ENCODE results near the gene GPANK1. TPM values are rescaled to one million over a fixed set of nuclear protein-coding genes. Genes with fewer than 3 reads are reported as not detected.

GPANK1 gene
- total and polyA plus RNA-seq, 9 of the 15 experiments (the other 6 are each of a cell fraction or from before 2014, with no cell fraction given) = 32.2 to 111 (median 46.3) TPM

- 0 out of 2 replicates have a peak, but pooled peaks have one; percentile 5 for TF ChIP-seq ZNF384 (IDR thresholded peaks at IDR 0.05; ENCODE audit: low read depth, low read length)
- no peak for TF ChIP-seq CTCFL (IDR thresholded peaks at IDR 0.05; ENCODE audit: borderline replicate concordance, insufficient read depth, low read depth, low read length, poor library complexity, severe bottlenecking)
- no peak for TF ChIP-seq ZNF124 (CRISPR knock-in tag; IDR thresholded peaks at IDR 0.05)
- TF ChIP-seq ATF6 (CRISPR knock-in tag; IDR thresholded peaks at IDR 0.05) = peak; percentile 42; the same call in 1 of the 2 replicates
- peak; percentile 72 for TF ChIP-seq ZNF263 (CRISPR knock-in tag; IDR thresholded peaks at IDR 0.05; ENCODE audit: borderline replicate concordance)
- TF ChIP-seq TRIM24 (IDR thresholded peaks at IDR 0.05) = peak in 1 of 2 experiments; percentile 37; a peak in 2 of 4 replicates
- TF ChIP-seq ELF1 (tag; IDR thresholded peaks at IDR 0.05) = no peak
- TF ChIP-seq MXD1 (CRISPR knock-in tag; IDR thresholded peaks at IDR 0.05; ENCODE audit: borderline replicate concordance, poor library complexity, severe bottlenecking) = peak; percentile 45
- TF ChIP-seq YY1 (IDR thresholded peaks at IDR 0.05; ENCODE audit: borderline replicate concordance in 1 of 3, control insufficient read depth in 1 of 3, extremely low read depth in 1 of 3, insufficient read depth in 3 of 3, insufficient read length in 1 of 3, insufficient replicate concordance in 2 of 3, low read depth in 1 of 3, low read length in 2 of 3) = peak in 2 of 3 experiments; percentile 80 to 85
- TF ChIP-seq FIP1L1 (IDR thresholded peaks at IDR 0.05; ENCODE audit: low read depth, low read length, poor library complexity, severe bottlenecking) = peak; percentile 89
- no peak for TF ChIP-seq ZNF217 (CRISPR knock-in tag; IDR thresholded peaks at IDR 0.05)
- TF ChIP-seq NR0B1 (IDR thresholded peaks at IDR 0.05; ENCODE audit: partially characterized antibody) = no peak
- TF ChIP-seq HDAC2 (IDR thresholded peaks at IDR 0.05) = no peak
- peak; percentile 74 for TF ChIP-seq SMAD1 (IDR thresholded peaks at IDR 0.05; ENCODE audit: low read depth, low read length, partially characterized antibody)
- TF ChIP-seq GTF2F1 (IDR thresholded peaks at IDR 0.05; ENCODE audit: low read depth, low read length) = peak; percentile 84; the same call in 1 of the 2 replicates
- peak; percentile 84 to 86 for TF ChIP-seq NRF1 (conservative IDR thresholded peaks at IDR 0.05 in 1 of 2, IDR thresholded peaks at IDR 0.05 in 1 of 2)
- no peak for TF ChIP-seq KAT2B (IDR thresholded peaks at IDR 0.05; ENCODE audit: low read depth, low read length)
- no peak for TF ChIP-seq RBM17 (IDR thresholded peaks at IDR 0.05; ENCODE audit: borderline replicate concordance, low read depth, low read length)
- peak; percentile 68; the same call in 1 of the 2 replicates for TF ChIP-seq HDAC6 (IDR thresholded peaks at IDR 0.05; ENCODE audit: low read depth, low read length)
- no peak for TF ChIP-seq CBX2 (IDR thresholded peaks at IDR 0.05; ENCODE audit: insufficient read depth, low read length, poor library complexity, severe bottlenecking)
These were observed 4.2 kb downstream of the GPANK1 start, which contains the start of gene C6orf47 (continued) for GRCh38 chr6:31660381-31661261.
